ENCODE results near the gene KATNAL1. TPM values are rescaled to one million over a fixed set of nuclear protein-coding genes. Genes with fewer than 3 reads are reported as not detected.

KATNAL1 gene
- total RNA-seq, 1 experiment from 2014 or later: 5.1 TPM

DNA sequence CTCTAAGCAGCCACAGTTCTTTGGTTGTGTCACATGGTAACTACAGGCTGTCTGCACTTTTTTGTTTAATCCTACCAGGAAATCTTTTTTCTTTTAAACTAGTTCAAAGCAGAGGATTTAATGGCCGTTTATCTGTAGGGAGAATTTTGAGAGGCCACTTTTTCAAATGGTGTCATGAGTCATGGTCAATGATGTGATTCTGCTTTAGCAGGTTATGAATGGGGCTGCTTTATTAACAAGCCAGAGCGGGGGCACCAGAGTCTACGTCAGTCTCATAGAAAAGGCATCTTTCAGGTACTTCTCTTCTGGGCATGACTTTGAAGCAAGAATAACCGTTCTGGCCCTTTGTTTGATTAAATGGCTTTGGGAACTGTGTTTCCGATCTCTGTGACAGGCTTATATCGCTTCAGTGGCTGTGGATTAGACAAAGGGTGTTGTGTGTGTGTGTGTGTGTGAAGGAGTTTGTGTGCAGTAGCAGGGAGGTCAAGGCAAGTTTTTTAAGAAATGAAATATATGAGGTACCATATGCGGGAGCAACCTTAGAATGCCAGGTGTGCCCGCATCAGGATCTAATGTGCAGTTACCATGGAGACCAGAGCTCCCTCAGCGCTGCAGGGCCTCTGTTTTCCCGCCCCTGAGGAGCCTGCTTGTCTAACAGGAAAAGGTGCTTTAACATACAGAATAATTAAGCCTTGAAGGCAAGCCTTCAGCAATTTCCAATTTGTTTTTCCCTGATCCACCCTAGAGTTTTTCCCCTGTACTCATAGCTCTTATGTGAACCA is 120.5 kb downstream of the KATNAL1 start:
- DNase-seq: no peak
- no peaks in the 10 kb centered on the region for H3K36me3 Mint-ChIP-seq (ENCODE audit: insufficient read depth, unreplicated experiment)
- no peaks in the 10 kb centered on the region for H3K27me3 Mint-ChIP-seq (ENCODE audit: unreplicated experiment)
- intact Hi-C loops (cut with micrococcal nuclease; ENCODE audit: unreplicated experiment): no loop called here
- no peaks in the 10 kb centered on the region for H3K4me1 Mint-ChIP-seq (ENCODE audit: low read depth, unreplicated experiment)
- H3K9me3 Mint-ChIP-seq (ENCODE audit: low read depth, unreplicated experiment): no peaks in the 10 kb centered on the region
- H3K27ac Mint-ChIP-seq (ENCODE audit: unreplicated experiment): no peak overlapping the region
- CTCF ChIA-PET: no interaction called here
- no peak overlapping the region for H3K4me3 Mint-ChIP-seq (ENCODE audit: low read depth, unreplicated experiment)
- no TSS peak for BruUV-seq (replicated peaks)
- TF ChIP-seq, protein P1, sequence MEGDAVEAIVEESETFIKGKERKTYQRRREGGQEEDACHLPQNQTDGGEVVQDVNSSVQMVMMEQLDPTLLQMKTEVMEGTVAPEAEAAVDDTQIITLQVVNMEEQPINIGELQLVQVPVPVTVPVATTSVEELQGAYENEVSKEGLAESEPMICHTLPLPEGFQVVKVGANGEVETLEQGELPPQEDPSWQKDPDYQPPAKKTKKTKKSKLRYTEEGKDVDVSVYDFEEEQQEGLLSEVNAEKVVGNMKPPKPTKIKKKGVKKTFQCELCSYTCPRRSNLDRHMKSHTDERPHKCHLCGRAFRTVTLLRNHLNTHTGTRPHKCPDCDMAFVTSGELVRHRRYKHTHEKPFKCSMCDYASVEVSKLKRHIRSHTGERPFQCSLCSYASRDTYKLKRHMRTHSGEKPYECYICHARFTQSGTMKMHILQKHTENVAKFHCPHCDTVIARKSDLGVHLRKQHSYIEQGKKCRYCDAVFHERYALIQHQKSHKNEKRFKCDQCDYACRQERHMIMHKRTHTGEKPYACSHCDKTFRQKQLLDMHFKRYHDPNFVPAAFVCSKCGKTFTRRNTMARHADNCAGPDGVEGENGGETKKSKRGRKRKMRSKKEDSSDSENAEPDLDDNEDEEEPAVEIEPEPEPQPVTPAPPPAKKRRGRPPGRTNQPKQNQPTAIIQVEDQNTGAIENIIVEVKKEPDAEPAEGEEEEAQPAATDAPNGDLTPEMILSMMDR (IDR thresholded peaks at IDR 0.05; ENCODE audit: unreplicated experiment): no peak

DNA sequence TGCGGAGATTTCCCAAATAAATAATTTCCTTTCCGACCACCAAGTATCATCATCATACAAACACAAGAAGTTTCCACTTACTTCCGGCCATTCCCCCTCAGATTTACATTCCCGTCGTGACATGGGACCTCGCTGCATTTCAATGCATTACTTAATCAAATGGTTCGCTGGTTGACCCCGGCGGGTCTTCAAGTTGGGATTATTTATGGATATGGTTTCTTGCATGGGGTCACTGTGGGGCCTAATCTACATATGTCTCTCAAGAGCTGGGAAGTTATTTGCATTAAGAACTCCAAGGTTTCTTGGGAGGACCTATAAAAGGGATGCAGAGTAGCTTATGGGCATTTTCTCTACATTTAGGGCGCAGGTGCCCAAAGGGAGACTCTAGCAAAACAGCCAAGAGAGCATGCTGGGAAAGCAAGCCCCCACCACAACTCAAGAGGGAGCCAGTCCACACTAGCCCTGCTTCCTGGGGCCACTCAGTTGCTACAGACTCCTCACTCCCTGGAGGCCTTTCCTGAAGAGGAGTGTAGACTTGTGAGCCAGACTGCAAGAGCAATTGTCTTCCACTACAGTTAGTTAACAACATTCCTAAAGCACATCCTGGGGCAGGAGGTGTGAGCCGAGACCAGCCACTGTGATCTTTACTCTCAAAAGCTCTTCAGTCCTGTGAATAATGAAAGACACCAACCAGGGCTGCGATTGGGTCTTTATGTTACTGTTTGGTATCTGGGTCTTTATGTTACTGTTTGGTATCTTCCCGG is 125.3 kb downstream of the KATNAL1 start:
- H3K4me1 Mint-ChIP-seq (ENCODE audit: low read depth, unreplicated experiment): no peaks in the 10 kb centered on the region
- no peak for DNase-seq
- H3K27me3 Mint-ChIP-seq (ENCODE audit: unreplicated experiment): no peaks in the 10 kb centered on the region
- H3K27ac Mint-ChIP-seq (ENCODE audit: unreplicated experiment): no peak overlapping the region
- H3K36me3 Mint-ChIP-seq (ENCODE audit: insufficient read depth, unreplicated experiment): no peaks in the 10 kb centered on the region
- intact Hi-C loops (cut with micrococcal nuclease; ENCODE audit: unreplicated experiment): no loop called here
- no peaks in the 10 kb centered on the region for H3K9me3 Mint-ChIP-seq (ENCODE audit: low read depth, unreplicated experiment)
- CTCF ChIA-PET: no interaction called here
- BruUV-seq (replicated peaks): no TSS peak
- TF ChIP-seq, protein P1 (IDR thresholded peaks at IDR 0.05; ENCODE audit: unreplicated experiment): no peak
- no peak overlapping the region for H3K4me3 Mint-ChIP-seq (ENCODE audit: low read depth, unreplicated experiment)

DNA sequence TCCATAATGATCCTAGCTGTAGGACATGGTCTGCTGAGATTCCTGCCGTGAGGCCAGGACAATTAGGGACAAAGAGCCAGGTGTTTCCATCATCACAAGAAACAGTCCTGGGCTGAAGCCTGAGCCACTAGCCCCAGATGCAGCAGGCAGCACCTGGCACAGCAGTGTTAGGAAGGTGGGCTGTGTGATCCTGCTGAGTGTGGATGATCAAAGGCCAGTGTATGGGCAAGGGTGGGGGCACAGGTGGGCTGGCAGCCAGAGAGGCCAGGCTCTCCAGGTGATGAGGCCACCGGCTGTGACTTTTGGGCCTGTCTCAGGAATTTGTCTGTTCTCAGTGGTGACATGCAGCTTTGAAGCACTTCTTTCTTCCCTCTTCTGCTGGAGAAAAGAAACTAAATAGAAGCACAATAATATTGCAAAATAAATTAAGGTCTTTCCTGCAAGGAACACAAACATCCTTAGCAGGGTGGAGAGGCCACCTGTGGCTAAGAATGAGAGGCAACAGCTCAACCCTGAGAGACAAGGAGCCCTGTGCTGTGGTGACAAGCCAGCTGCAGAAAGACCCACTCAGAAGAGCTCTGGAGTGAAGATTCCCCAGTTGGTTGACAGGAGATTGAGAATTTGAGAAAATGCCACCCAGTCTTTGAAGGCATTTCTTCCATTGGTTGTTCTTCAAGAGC is 127.6 kb downstream of the KATNAL1 start:
- no peaks in the 10 kb centered on the region for H3K4me1 Mint-ChIP-seq (ENCODE audit: low read depth, unreplicated experiment)
- intact Hi-C loops (cut with micrococcal nuclease; ENCODE audit: unreplicated experiment): no loop called here
- TF ChIP-seq, protein P1 (IDR thresholded peaks at IDR 0.05; ENCODE audit: unreplicated experiment): no peak
- no peaks in the 10 kb centered on the region for H3K36me3 Mint-ChIP-seq (ENCODE audit: insufficient read depth, unreplicated experiment)
- no TSS peak for BruUV-seq (replicated peaks)
- no peak for DNase-seq
- H3K4me3 Mint-ChIP-seq (ENCODE audit: low read depth, unreplicated experiment): no peak overlapping the region
- no peak overlapping the region for H3K27ac Mint-ChIP-seq (ENCODE audit: unreplicated experiment)
- H3K27me3 Mint-ChIP-seq (ENCODE audit: unreplicated experiment): no peaks in the 10 kb centered on the region
- no peaks in the 10 kb centered on the region for H3K9me3 Mint-ChIP-seq (ENCODE audit: low read depth, unreplicated experiment)
- CTCF ChIA-PET: no interaction called here

DNA sequence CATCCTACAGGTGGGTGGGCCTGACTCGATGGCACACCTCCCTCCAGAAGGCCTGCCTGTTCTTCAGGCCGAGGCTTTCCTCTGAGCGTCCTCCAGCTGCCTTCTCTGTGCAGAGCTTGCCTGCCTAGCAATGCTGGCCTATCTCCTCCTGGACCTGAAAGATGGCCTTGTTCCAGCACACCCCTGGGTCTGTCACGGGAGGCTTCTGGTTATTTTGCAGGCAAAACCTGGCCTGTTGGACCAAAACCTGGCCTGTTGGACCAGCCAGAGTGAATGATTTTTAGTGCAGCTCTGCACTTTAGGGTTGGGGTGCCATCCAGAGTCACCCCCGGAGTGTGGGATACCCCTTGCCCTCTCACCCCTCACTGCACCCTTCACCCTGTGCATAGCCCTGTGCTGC is 128.4 kb downstream of the KATNAL1 start:
- DNase-seq: no peak
- intact Hi-C loops (cut with micrococcal nuclease; ENCODE audit: unreplicated experiment): no loop called here
- BruUV-seq (replicated peaks): no TSS peak
- no peak overlapping the region for H3K4me3 Mint-ChIP-seq (ENCODE audit: low read depth, unreplicated experiment)
- CTCF ChIA-PET: no interaction called here
- H3K9me3 Mint-ChIP-seq (ENCODE audit: low read depth, unreplicated experiment): no peaks in the 10 kb centered on the region
- TF ChIP-seq, protein P1 (IDR thresholded peaks at IDR 0.05; ENCODE audit: unreplicated experiment): no peak
- no peak overlapping the region for H3K27ac Mint-ChIP-seq (ENCODE audit: unreplicated experiment)
- H3K27me3 Mint-ChIP-seq (ENCODE audit: unreplicated experiment): no peaks in the 10 kb centered on the region
- no peaks in the 10 kb centered on the region for H3K4me1 Mint-ChIP-seq (ENCODE audit: low read depth, unreplicated experiment)
- no peaks in the 10 kb centered on the region for H3K36me3 Mint-ChIP-seq (ENCODE audit: insufficient read depth, unreplicated experiment)
